Mesenchymal stem cell (in vitro differentiated cells and primary cell): ENCODE data around the gene AOAH.

Source experiments
- DNase-seq: peaks from one replicate; pipeline ENCODE4 v3.0.0-alpha.2; 2013
- H2AFZ ChIP-seq: one replicate; pipeline ENCODE4 v1.6.1; 2013; ENCODE audit warnings: low read depth, mild to moderate bottlenecking, control low read depth, inconsistent platforms, low read length, moderate library complexity
- H2AK5ac ChIP-seq: 2 replicates; pipeline ENCODE4 v1.6.1; 2013; ENCODE audit warnings: low read length, moderate library complexity, mild to moderate bottlenecking, inconsistent platforms; ENCODE audit not compliant: severe bottlenecking
- H2BK120ac ChIP-seq: one replicate; pipeline ENCODE4 v1.6.1; 2013; ENCODE audit warnings: low read depth, mild to moderate bottlenecking, inconsistent platforms, low read length, moderate library complexity
- H2BK12ac ChIP-seq, 2 experiments: one replicate each; pipeline ENCODE4 v1.6.1; 2013; ENCODE audit warnings: inconsistent platforms in 2 of 2, low read length in 2 of 2, mild to moderate bottlenecking in 2 of 2, moderate library complexity in 2 of 2, control low read depth in 1 of 2
- H2BK15ac ChIP-seq: one replicate; pipeline ENCODE4 v1.6.1; 2013; ENCODE audit warnings: mild to moderate bottlenecking, low read depth, inconsistent platforms; ENCODE audit not compliant: poor library complexity, severe bottlenecking
- H2BK5ac ChIP-seq: 2 replicates; pipeline ENCODE4 v1.6.1; 2013; ENCODE audit warnings: low read depth, mild to moderate bottlenecking, low read length, control low read depth, inconsistent platforms; ENCODE audit not compliant: poor library complexity, severe bottlenecking
- H3K14ac ChIP-seq, 2 experiments: one replicate each; pipeline ENCODE4 v1.6.1; 2013; ENCODE audit warnings: inconsistent platforms in 2 of 2, low read length in 2 of 2, control low read depth in 1 of 2, mild to moderate bottlenecking in 1 of 2, moderate library complexity in 1 of 2
- H3K18ac ChIP-seq, 2 experiments: one replicate each; pipeline ENCODE4 v1.6.1; 2013; ENCODE audit warnings: inconsistent platforms in 2 of 2, low read length in 2 of 2, control low read depth in 1 of 2, low read depth in 1 of 2, mild to moderate bottlenecking in 1 of 2
- H3K23ac ChIP-seq, 2 experiments: one replicate each; pipeline ENCODE4 v1.6.1; 2013; ENCODE audit warnings: inconsistent platforms in 2 of 2, low read length in 2 of 2, mild to moderate bottlenecking in 2 of 2, moderate library complexity in 2 of 2, control low read depth in 1 of 2
- H3K27ac ChIP-seq: 2 replicates; pipeline ENCODE4 v1.5.1; 2013; ENCODE audit warnings: mild to moderate bottlenecking, moderate library complexity, low read length, control low read depth, inconsistent platforms; ENCODE audit not compliant: poor library complexity, severe bottlenecking
- H3K27me3 ChIP-seq, 2 experiments: 2 replicates each; pipeline versions ENCODE4 v1.6.1 to v1.7.0; 2013; ENCODE audit warnings: low read length in 2 of 2, mild to moderate bottlenecking in 2 of 2, moderate library complexity in 2 of 2, control low read depth in 1 of 2, inconsistent platforms in 1 of 2; ENCODE audit not compliant: control insufficient read depth in 1 of 2, insufficient read depth in 1 of 2
- H3K36me3 ChIP-seq, 2 experiments: 2 replicates each; pipeline versions ENCODE4 v1.6.1 to v1.7.0; 2013; ENCODE audit warnings: low read length in 2 of 2, control low read depth in 1 of 2, inconsistent platforms in 1 of 2, low read depth in 1 of 2, mild to moderate bottlenecking in 1 of 2; ENCODE audit not compliant: insufficient read depth in 2 of 2, control insufficient read depth in 1 of 2
- H3K4ac ChIP-seq, 2 experiments: one replicate each; pipeline ENCODE4 v1.6.1; 2013; ENCODE audit warnings: inconsistent platforms in 2 of 2, low read length in 2 of 2, mild to moderate bottlenecking in 2 of 2, moderate library complexity in 2 of 2, control low read depth in 1 of 2, low read depth in 1 of 2
- H3K4me1 ChIP-seq: 2 replicates; pipeline ENCODE4 v1.6.1; 2013; ENCODE audit warnings: low read depth, low read length, control low read depth; ENCODE audit not compliant: control insufficient read depth, insufficient read depth
- H3K4me2 ChIP-seq: 2 replicates; pipeline ENCODE4 v1.6.1; 2013; ENCODE audit warnings: low read length, mild to moderate bottlenecking, inconsistent platforms; ENCODE audit not compliant: poor library complexity, severe bottlenecking
- H3K4me3 ChIP-seq, 2 experiments: 2 replicates each; pipeline versions ENCODE4 v1.5.1 to v1.7.0; 2013; ENCODE audit warnings: low read length in 2 of 2, mild to moderate bottlenecking in 2 of 2, control low read depth in 1 of 2, low read depth in 1 of 2; ENCODE audit not compliant: insufficient read depth in 1 of 2
- H3K79me1 ChIP-seq: replicated peaks from 2 replicates; pipeline ENCODE4 v1.6.1; 2013; ENCODE audit warnings: mild to moderate bottlenecking, control low read depth, low read length, inconsistent platforms; ENCODE audit not compliant: poor library complexity, severe bottlenecking
- H3K9ac ChIP-seq: 2 replicates; pipeline ENCODE4 v1.7.0; 2013; ENCODE audit warnings: mild to moderate bottlenecking, low read length, moderate library complexity
- H3K9me3 ChIP-seq: 2 replicates; pipeline ENCODE4 v1.7.0; 2013; ENCODE audit warnings: mild to moderate bottlenecking, low read length; ENCODE audit not compliant: control insufficient read depth
- H4K8ac ChIP-seq: one replicate; pipeline ENCODE4 v1.6.1; 2013; ENCODE audit warnings: inconsistent platforms, mild to moderate bottlenecking, low read length, moderate library complexity
- H4K91ac ChIP-seq: one replicate; pipeline ENCODE4 v1.6.1; 2013; ENCODE audit warnings: mild to moderate bottlenecking, low read length, inconsistent platforms
- WGBS: methylation state at CpG from one replicate; pipeline ENCODE4 v1.1.7; 2013; ENCODE audit warnings: mixed read lengths; 5-methylcytosine and 5-hydroxymethylcytosine counted together

The AOAH gene

GRCh38 chr7:36659172-36659516 lies 65.2 kb downstream of the AOAH start:
- Histone ChIP-seq H3K4me2 (peak overlapping the region; percentile 31), H2BK120ac (no peak overlapping the region), H3K9ac (peak overlapping the region; percentile 67), H3K18ac (peak overlapping the region; percentile 2 to 54), H3K4me3 (peak overlapping the region in 1 of 2 experiments; percentile 35), H3K79me1 (peaks cover 2% of the 10 kb centered on the region), H3K9me3 (no peaks in the 10 kb centered on the region), H4K8ac (no peak overlapping the region), H2BK12ac (peak overlapping the region in 1 of 2 experiments; percentile 83), H2AFZ (no peak overlapping the region), H3K36me3 (peaks cover 0 to 3% of the 10 kb centered on the region in 2 experiments), H3K27ac (peak overlapping the region; percentile 98), H4K91ac (no peak overlapping the region), H3K4ac (no peak overlapping the region), H3K14ac (no peak overlapping the region), H2AK5ac (peak overlapping the region; percentile 6), H3K23ac (no peak overlapping the region), H2BK15ac (no peak overlapping the region), H2BK5ac (peak overlapping the region; percentile 15), H3K27me3 (no peaks in the 10 kb centered on the region), H3K4me1 (peaks cover 21% of the 10 kb centered on the region)
- WGBS, result 20% methylated on average over 4 of the region's 4 CpGs
- peak; percentile 74 for DNase-seq

- Histone ChIP-seq H3K18ac (no peak overlapping the region), H2BK120ac (no peak overlapping the region), H2BK15ac (no peak overlapping the region), H2AK5ac (peak overlapping the region; percentile 15), H2AFZ (no peak overlapping the region), H4K91ac (no peak overlapping the region), H3K4ac (no peak overlapping the region), H3K9me3 (no peaks in the 10 kb centered on the region), H3K4me2 (peak overlapping the region; percentile 17), H2BK5ac (peak overlapping the region; percentile 93), H3K4me1 (peaks cover 25% of the 10 kb centered on the region), H3K27ac (peak overlapping the region; percentile 98), H3K27me3 (no peaks in the 10 kb centered on the region), H2BK12ac (no peak overlapping the region), H3K36me3 (peaks cover 0 to 3% of the 10 kb centered on the region in 2 experiments), H4K8ac (no peak overlapping the region), H3K4me3 (peak overlapping the region in 1 of 2 experiments; percentile 35), H3K9ac (peak overlapping the region; percentile 67), H3K14ac (no peak overlapping the region), H3K79me1 (peaks cover 2% of the 10 kb centered on the region), H3K23ac (no peak overlapping the region)
- 57% methylated on average over 6 of the region's 8 CpGs for WGBS
- peak; percentile 83 for DNase-seq
Measured at GRCh38 chr7:36658335-36659171, 65.7 kb downstream of the AOAH start.

DNA sequence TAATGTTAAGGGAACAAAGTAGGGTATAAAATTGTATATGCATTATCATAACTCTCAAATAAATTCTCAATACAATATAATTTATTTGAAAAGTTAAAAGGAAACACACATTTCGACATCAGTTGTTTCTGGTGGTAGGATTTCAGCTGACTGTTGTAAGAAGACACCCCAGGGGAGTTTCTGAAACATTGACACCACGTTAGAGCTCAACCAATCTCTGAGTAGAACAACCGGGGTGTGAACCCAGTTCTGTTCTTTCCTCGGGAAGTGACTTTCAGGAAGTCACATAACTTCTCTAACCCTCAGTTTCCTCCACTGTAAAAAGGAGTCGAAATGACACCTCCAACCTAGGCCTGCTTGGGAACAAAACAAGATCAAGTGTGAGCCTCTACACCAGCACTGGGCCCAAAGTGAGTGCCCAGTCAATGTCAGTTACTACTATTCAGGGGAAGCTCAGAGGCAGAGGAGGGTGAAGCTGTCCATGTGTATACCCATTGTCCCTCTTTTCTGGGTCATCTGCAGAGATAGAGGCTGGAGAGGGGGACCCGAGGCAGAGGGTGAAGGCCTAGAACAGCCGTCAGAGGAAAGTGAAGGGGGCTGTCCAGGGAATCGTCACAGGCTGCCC lies 67.1 kb downstream of the AOAH start:
- no peak overlapping the region for H3K27ac ChIP-seq
- peaks cover 27% of the 10 kb centered on the region for H3K4me1 ChIP-seq
- no peak overlapping the region for H3K4me3 ChIP-seq
- peak overlapping the region; percentile 99 for H2AK5ac ChIP-seq
- peak overlapping the region; percentile 18 to 42 for H2BK12ac ChIP-seq
- H4K91ac ChIP-seq, result no peak overlapping the region
- H3K36me3 ChIP-seq, result peaks cover 0 to 3% of the 10 kb centered on the region in 2 experiments
- peaks cover 2% of the 10 kb centered on the region for H3K79me1 ChIP-seq
- H2BK5ac ChIP-seq, result peak overlapping the region; percentile 58
- peak overlapping the region in 1 of 2 experiments; percentile 19 for H3K18ac ChIP-seq
- no peaks in the 10 kb centered on the region for H3K27me3 ChIP-seq
- H3K4me2 ChIP-seq, result peak overlapping the region; percentile 6
- no peak overlapping the region for H3K9ac ChIP-seq
- no peak overlapping the region for H4K8ac ChIP-seq
- WGBS, result 92% methylated on average over 8 of the region's 8 CpGs
- no peak for DNase-seq
- H2BK120ac ChIP-seq, result no peak overlapping the region
- peak overlapping the region in 1 of 2 experiments; percentile 49 for H3K14ac ChIP-seq
- H2BK15ac ChIP-seq, result peak overlapping the region; percentile 40
- no peaks in the 10 kb centered on the region for H3K9me3 ChIP-seq
- no peak overlapping the region for H2AFZ ChIP-seq
- no peak overlapping the region for H3K4ac ChIP-seq
- no peak overlapping the region for H3K23ac ChIP-seq

DNA sequence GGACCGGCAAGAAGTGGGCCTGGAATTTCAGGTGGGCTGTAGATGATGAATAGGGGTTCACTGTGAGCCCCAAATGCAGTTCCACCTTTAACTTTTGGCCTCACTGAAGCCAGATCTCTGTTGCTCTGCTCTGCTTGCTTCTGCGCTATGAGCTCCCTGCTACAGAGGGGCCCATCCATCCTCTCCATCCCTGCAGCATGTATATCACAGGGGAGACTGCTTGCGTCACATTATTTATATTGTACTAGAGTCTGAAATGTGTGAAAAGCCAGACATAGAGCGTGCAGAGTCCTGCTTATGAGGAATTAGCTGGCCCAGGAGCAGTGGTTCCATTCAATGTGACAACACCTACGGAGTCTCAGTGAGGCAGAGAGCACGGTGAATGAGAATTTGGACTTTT lies 69.9 kb downstream of the AOAH start:
- H3K14ac ChIP-seq, result peak overlapping the region in 1 of 2 experiments; percentile 51
- H4K91ac ChIP-seq, result no peak overlapping the region
- WGBS, result 87% methylated on average over 5 of the region's 6 CpGs

More for the DNA sequence above, 69.9 kb downstream of the AOAH start:
- H2BK5ac ChIP-seq, result no peak overlapping the region
- no peak overlapping the region for H4K8ac ChIP-seq
- H3K27me3 ChIP-seq, result no peaks in the 10 kb centered on the region
- H3K4me2 ChIP-seq, result no peak overlapping the region
- H2BK15ac ChIP-seq, result no peak overlapping the region
- H3K4ac ChIP-seq, result no peak overlapping the region
- H3K18ac ChIP-seq, result no peak overlapping the region
- no peak overlapping the region for H3K9ac ChIP-seq
- H3K23ac ChIP-seq, result no peak overlapping the region
- H3K79me1 ChIP-seq, result peaks cover 2% of the 10 kb centered on the region
- H3K9me3 ChIP-seq, result no peaks in the 10 kb centered on the region
- no peak overlapping the region for H2AFZ ChIP-seq
- no peak overlapping the region for H3K27ac ChIP-seq
- peak overlapping the region; percentile 95 for H2AK5ac ChIP-seq
- peaks cover 20% of the 10 kb centered on the region for H3K4me1 ChIP-seq
- H3K36me3 ChIP-seq, result peaks cover 0 to 3% of the 10 kb centered on the region in 2 experiments
- H2BK120ac ChIP-seq, result no peak overlapping the region
- no peak for DNase-seq
- peak overlapping the region in 1 of 2 experiments; percentile 50 for H2BK12ac ChIP-seq
- no peak overlapping the region for H3K4me3 ChIP-seq
